ENCODE data around the gene ATXN2.
"Not testable (repeated sequence)": the region's sequence is repeated elsewhere in the genome, so short reads cannot be mapped to it uniquely, and the experiment has no call there.

The ATXN2 gene

GRCh38 chr12:111570084-111570961 lies 28.8 kb downstream of the ATXN2 start:
- no peak for DNase-seq

- DNase-seq, result no peak
These were observed 29.6 kb downstream of the ATXN2 start for GRCh38 chr12:111569363-111570083.

GRCh38 chr12:111560844-111561243 lies 38.3 kb downstream of the ATXN2 start:
- not testable (repeated sequence) for DNase-seq

- no peak for DNase-seq
These were observed 41.1 kb downstream of the ATXN2 start for GRCh38 chr12:111558107-111558376.

- DNase-seq, result no peak
These were observed 41.6 kb downstream of the ATXN2 start for GRCh38 chr12:111557271-111558106.

GRCh38 chr12:111556676-111557075 lies 42.4 kb downstream of the ATXN2 start:
- DNase-seq, result no peak

- not testable (repeated sequence) for DNase-seq
These were observed 43.8 kb downstream of the ATXN2 start for GRCh38 chr12:111555313-111555712.

GRCh38 chr12:111546758-111547383 lies 52.2 kb downstream of the ATXN2 start:
- no peak for DNase-seq

GRCh38 chr12:111546171-111546570 lies 52.9 kb downstream of the ATXN2 start:
- DNase-seq, result no peak

GRCh38 chr12:111544032-111544431 lies 55.1 kb downstream of the ATXN2 start:
- no peak for DNase-seq

GRCh38 chr12:111532751-111533150 lies 66.4 kb downstream of the ATXN2 start:
- no peak for DNase-seq

GRCh38 chr12:111529424-111530368 lies 69.4 kb downstream of the ATXN2 start:
- peak; percentile 11 for DNase-seq

GRCh38 chr12:111523587-111524167 lies 75.4 kb downstream of the ATXN2 start:
- no peak for DNase-seq

GRCh38 chr12:111521801-111522200 lies 77.3 kb downstream of the ATXN2 start:
- DNase-seq, result no peak

- no peak for DNase-seq
These were observed 79.2 kb downstream of the ATXN2 start for GRCh38 chr12:111519937-111520336.

- no peak for DNase-seq
These were observed 80.0 kb downstream of the ATXN2 start for GRCh38 chr12:111519083-111519482.

- DNase-seq, result not testable (repeated sequence)
These were observed 91.4 kb downstream of the ATXN2 start for GRCh38 chr12:111507719-111508118.

GRCh38 chr12:111507258-111507657 lies 91.9 kb downstream of the ATXN2 start:
- not testable (repeated sequence) for DNase-seq

GRCh38 chr12:111506260-111506659 lies 92.9 kb downstream of the ATXN2 start:
- no peak for DNase-seq

- DNase-seq, result no peak
These were observed 93.5 kb downstream of the ATXN2 start for GRCh38 chr12:111505601-111506036.

GRCh38 chr12:111503116-111503515 lies 96.0 kb downstream of the ATXN2 start:
- no peak for DNase-seq

Measured in NCI-H1092 treated with DMSO at 0.1 percent for 48 hours (cell line).